MCF 10A (cell line): ENCODE data around the gene GALNT13. TPM values are rescaled to one million over a fixed set of nuclear protein-coding genes. Genes with fewer than 3 reads are reported as not detected.

Experiments used
- BruUV-seq: library from RNA; stranded (reverse); fragments of 400-500 nt; replicated peaks from 2 replicates; lab custom pipeline; 2021; lab: Mats Ljungman, UMichigan
- CTCF ChIA-PET: fragments of 300-600 bp; sonication (Branson Sonifier 250); formaldehyde crosslinking; extraction: SDS; loops from one replicate; lab custom pipeline; 2021; ENCODE audit warnings: antibody characterized with exemption, inconsistent platforms; lab: Yijun Ruan, JAX
- POLR2A ChIA-PET: fragments of 300-600, 350-650 bp; sonication (Branson Sonifier 250); formaldehyde crosslinking; extraction: SDS; loops from one replicate; lab custom pipeline; 2020; ENCODE audit warnings: antibody characterized with exemption, inconsistent platforms; lab: Yijun Ruan, JAX
- DNase-seq: peaks from one replicate; pipeline ENCODE4 v3.0.0-alpha.2; 2018; ENCODE audit not compliant: unreplicated experiment
- H3K27ac Mint-ChIP-seq: one replicate; pipeline ENCODE4 v1.8.0; 2022; ENCODE audit warnings: mild to moderate bottlenecking, low read depth, mixed read lengths; ENCODE audit not compliant: unreplicated experiment
- H3K27me3 Mint-ChIP-seq: one replicate; pipeline ENCODE4 v1.8.0; 2022; ENCODE audit warnings: mixed read lengths; ENCODE audit not compliant: insufficient read depth, unreplicated experiment
- H3K36me3 Mint-ChIP-seq: one replicate; pipeline ENCODE4 v1.8.0; 2022; ENCODE audit warnings: mild to moderate bottlenecking, moderate library complexity, mixed read lengths; ENCODE audit not compliant: insufficient read depth, unreplicated experiment
- H3K4me1 Mint-ChIP-seq: one replicate; pipeline ENCODE4 v1.8.0; 2022; ENCODE audit warnings: mixed read lengths; ENCODE audit not compliant: insufficient read depth, unreplicated experiment
- H3K4me3 Mint-ChIP-seq: one replicate; pipeline ENCODE4 v1.8.0; 2022; ENCODE audit warnings: mild to moderate bottlenecking, moderate library complexity, mixed read lengths; ENCODE audit not compliant: unreplicated experiment
- H3K9me3 Mint-ChIP-seq: one replicate; pipeline ENCODE4 v1.8.0; 2022; ENCODE audit warnings: mixed read lengths; ENCODE audit not compliant: unreplicated experiment
- CTCF ChIP-seq: fragments of 200-600 bp; IDR thresholded peaks from one replicate; pipeline ENCODE4 v1.8.0; 2022; ENCODE audit warnings: antibody characterized with exemption, mild to moderate bottlenecking; ENCODE audit not compliant: unreplicated experiment
- intact Hi-C: fragments of 100-400 bp; cut with micrococcal nuclease; formaldehyde crosslinking; loops from 2 replicates; pipeline ENCODE4 v1.14.1; 2022
- total RNA-seq: library from RNA; stranded (reverse); gene quantifications from 2 replicates; pipeline ENCODE4 v1.2.3, GENCODE V29; 2022

GALNT13 gene
- total RNA-seq, 1 experiment from 2014 or later: 0.54 TPM

DNA sequence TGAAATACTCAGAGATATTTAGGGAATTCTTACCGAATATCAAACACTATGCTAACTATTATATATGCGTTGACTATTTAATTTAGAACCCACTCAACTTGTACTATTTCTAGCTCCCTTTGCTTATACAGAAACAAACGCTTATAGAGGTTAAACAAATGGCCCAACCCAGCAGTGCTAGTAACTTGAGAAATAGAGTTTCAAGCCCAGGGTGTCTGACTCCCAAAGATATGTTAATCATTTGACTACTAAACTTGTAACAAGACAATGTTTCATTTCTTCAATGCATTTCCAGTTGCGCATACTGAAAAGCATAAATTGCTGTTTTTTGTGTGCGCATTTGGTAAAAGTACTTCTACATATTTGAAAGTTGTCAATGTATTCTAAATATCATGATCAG is 310.3 kb downstream of the GALNT13 start:
- intact Hi-C loops: no loop called here
- ChIA-PET POLR2A (no interaction called here), CTCF (no interaction called here)
- BruUV-seq: no TSS peak
- Mint-ChIP-seq H3K4me1 (no peaks in the 10 kb centered on the region), H3K4me3 (no peak overlapping the region), H3K36me3 (no peaks in the 10 kb centered on the region), H3K27me3 (no peaks in the 10 kb centered on the region), H3K27ac (no peak overlapping the region), H3K9me3 (peaks cover 8% of the 10 kb centered on the region)
- TF ChIP-seq CTCF: no peak
- DNase-seq: no peak

DNA sequence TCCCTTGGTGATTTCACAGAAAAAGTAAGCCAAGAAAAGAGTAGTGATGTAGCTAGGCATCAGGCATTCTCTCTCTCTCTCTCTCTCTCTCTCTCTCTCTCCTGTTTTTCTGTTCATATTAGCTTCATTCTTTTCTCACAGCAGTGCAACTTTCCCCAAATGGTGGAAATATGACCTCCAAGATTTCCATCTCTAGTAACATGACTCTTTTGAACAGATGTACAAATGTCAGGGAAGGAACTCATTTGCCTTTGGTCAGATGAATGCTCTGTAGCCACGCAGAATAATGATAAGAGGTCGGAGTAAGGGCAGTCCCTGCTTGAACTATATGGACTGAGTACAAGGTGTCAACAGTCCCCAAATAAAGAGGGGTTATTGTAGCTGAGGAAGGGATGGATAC is 316.2 kb downstream of the GALNT13 start:
- no peaks in the 10 kb centered on the region for H3K4me1 Mint-ChIP-seq
- ChIA-PET POLR2A (no interaction called here), CTCF (interaction anchor here (0.5 to 1.1 kb wide), 2 partner anchors 10 to 18 kb away, joined by 3 read pairs; no protein-coding TSS in a partner anchor)
- DNase-seq: no peak
- intact Hi-C loops: no loop called here
- H3K4me3 Mint-ChIP-seq: no peak overlapping the region
- no peak overlapping the region for H3K27ac Mint-ChIP-seq
- no TSS peak for BruUV-seq
- no peak for TF ChIP-seq CTCF
- peaks cover 8% of the 10 kb centered on the region for H3K9me3 Mint-ChIP-seq
- no peaks in the 10 kb centered on the region for H3K36me3 Mint-ChIP-seq
- H3K27me3 Mint-ChIP-seq: peaks cover 14% of the 10 kb centered on the region

DNA sequence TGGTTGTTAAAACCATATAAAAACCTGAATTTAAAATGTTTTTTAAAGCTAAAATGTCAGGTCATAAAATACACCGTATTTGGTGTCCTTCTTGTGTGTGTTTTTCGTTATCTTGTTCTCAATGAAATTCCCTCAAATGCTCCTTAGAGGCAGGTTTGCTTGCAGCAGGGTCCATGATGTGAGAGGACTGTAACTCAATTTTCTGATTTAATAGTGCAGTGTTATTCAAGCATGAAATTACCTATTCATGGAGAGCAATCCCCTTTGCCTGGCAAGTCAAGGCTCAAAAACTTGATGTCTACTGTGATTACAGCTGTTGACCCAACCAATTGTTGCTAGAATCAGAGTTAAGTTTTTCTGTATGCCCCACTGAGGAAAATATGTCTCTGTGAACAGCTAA is 318.2 kb downstream of the GALNT13 start:
- intact Hi-C loops: no loop called here
- H3K27me3 Mint-ChIP-seq: peaks cover 14% of the 10 kb centered on the region
- no peak overlapping the region for H3K27ac Mint-ChIP-seq
- CTCF ChIA-PET: no interaction called here
- no peak for DNase-seq
- BruUV-seq: no TSS peak
- no peaks in the 10 kb centered on the region for H3K9me3 Mint-ChIP-seq
- H3K4me3 Mint-ChIP-seq: no peak overlapping the region
- peaks cover 3% of the 10 kb centered on the region for H3K4me1 Mint-ChIP-seq
- no peak for TF ChIP-seq CTCF
- no peaks in the 10 kb centered on the region for H3K36me3 Mint-ChIP-seq
- POLR2A ChIA-PET: no interaction called here

GRCh38 chr2:154193246-154193645 is 321.5 kb downstream of the GALNT13 start:
- Mint-ChIP-seq H3K36me3 (no peaks in the 10 kb centered on the region), H3K27me3 (peaks cover 14% of the 10 kb centered on the region), H3K27ac (no peak overlapping the region), H3K4me3 (no peak overlapping the region), H3K4me1 (peaks cover 13% of the 10 kb centered on the region), H3K9me3 (no peaks in the 10 kb centered on the region)
- BruUV-seq: no TSS peak
- ChIA-PET CTCF (no interaction called here), POLR2A (no interaction called here)
- DNase-seq: no peak
- no peak for TF ChIP-seq CTCF
- intact Hi-C loops: no loop called here
